Ovary (tissue), 3 donors: ENCODE data around the gene SUMO1.

Experiments
- CTCF ChIP-seq, 3 donors: fragments of 450-650 bp in 2 of 3; fragments of 200-600 bp in 1 of 3; IDR thresholded peaks; one replicate each; pipeline versions ENCODE4 v1.5.1 to v1.8.0; 2016 to 2022; ENCODE audit warnings: antibody characterized with exemption in 3 of 3, mild to moderate bottlenecking in 1 of 3
- EP300 ChIP-seq: sonication (generic); formaldehyde crosslinking; IDR thresholded peaks from one replicate; pipeline ENCODE4 v1.6.1; 2017; ENCODE audit warnings: antibody characterized with exemption
- donor health status: DM: no; HTN: no; CAD: no.

- TF ChIP-seq EP300, result no peak
- TF ChIP-seq CTCF (IDR thresholded peaks at IDR 0.05), result no peak
Measured at GRCh38 chr2:202237787-202238233, 587 bp downstream of the SUMO1 start.
